VCaP (cell line): ENCODE results near the gene GPAT3.

Source experiments
- H3K27ac ChIP-seq: fragments of 450-650 bp; 2 replicates; pipeline ENCODE4 v1.5.1; 2017
- CTCF ChIP-seq: fragments of 450-650 bp; conservative IDR thresholded peaks from 2 replicates; pipeline ENCODE4 v1.5.1; 2017; ENCODE audit warnings: mild to moderate bottlenecking, moderate library complexity

GPAT3 gene

GRCh38 chr4:83605744-83606172 is 69.8 kb downstream of the GPAT3 start:
- TF ChIP-seq CTCF = no peak
- H3K27ac ChIP-seq = peak overlapping the region; percentile 40

GRCh38 chr4:83606460-83606859 is 70.6 kb downstream of the GPAT3 start:
- TF ChIP-seq CTCF = no peak
- peak overlapping the region; percentile 40 for H3K27ac ChIP-seq

GRCh38 chr4:83606898-83607297 is 71.0 kb downstream of the GPAT3 start:
- H3K27ac ChIP-seq = peak overlapping the region; percentile 40
- no peak for TF ChIP-seq CTCF

- no peak for TF ChIP-seq CTCF
- no peak overlapping the region for H3K27ac ChIP-seq
Measured at GRCh38 chr4:83609365-83609764, 73.5 kb downstream of the GPAT3 start.

- TF ChIP-seq CTCF = no peak
- H3K27ac ChIP-seq = no peak overlapping the region
Measured at GRCh38 chr4:83610729-83611128, 74.8 kb downstream of the GPAT3 start.

- H3K27ac ChIP-seq = no peak overlapping the region
- no peak for TF ChIP-seq CTCF
Measured at GRCh38 chr4:83613023-83613422, 77.1 kb downstream of the GPAT3 start.

- no peak overlapping the region for H3K27ac ChIP-seq
- no peak for TF ChIP-seq CTCF
Measured at GRCh38 chr4:83613994-83614393, 78.1 kb downstream of the GPAT3 start.

- no peak overlapping the region for H3K27ac ChIP-seq
- no peak for TF ChIP-seq CTCF
Measured at GRCh38 chr4:83616252-83616651, 80.3 kb downstream of the GPAT3 start.
